IPS DF 6.9 (cell line): ENCODE measurements around the gene LANCL2.

Experiments used
- DNase-seq: peaks from one replicate; pipeline ENCODE4 v3.0.0-alpha.2; 2013; ENCODE audit warnings: low read depth, low spot score
- H3K27ac ChIP-seq: one replicate; pipeline ENCODE4 v1.5.1; 2013; ENCODE audit warnings: low read length, control low read depth
- H3K27me3 ChIP-seq: 2 replicates; pipeline ENCODE4 v1.6.1; 2013; ENCODE audit warnings: mild to moderate bottlenecking, low read length; ENCODE audit not compliant: control insufficient read depth, insufficient read depth
- H3K36me3 ChIP-seq: 2 replicates; pipeline ENCODE4 v1.6.1; 2013; ENCODE audit warnings: low read length; ENCODE audit not compliant: control insufficient read depth, insufficient read depth
- H3K4me1 ChIP-seq: 2 replicates; pipeline ENCODE4 v1.6.1; 2013; ENCODE audit warnings: low read length; ENCODE audit not compliant: control insufficient read depth, insufficient read depth
- H3K4me3 ChIP-seq: 2 replicates; pipeline ENCODE4 v1.5.1; 2013; ENCODE audit warnings: mild to moderate bottlenecking, low read length
- H3K9me3 ChIP-seq: 2 replicates; pipeline ENCODE4 v1.6.1; 2013; ENCODE audit warnings: low read length, inconsistent platforms; ENCODE audit not compliant: control insufficient read depth, insufficient read depth
- WGBS: extraction: QIAGEN DNeasy Blood & Tissue Kit; methylation state at CpG from one replicate; pipeline ENCODE4 v1.1.7; 2013; ENCODE audit warnings: mixed read lengths, missing lambda C conversion rate; ENCODE audit not compliant: insufficient read length, insufficient coverage; 5-methylcytosine and 5-hydroxymethylcytosine counted together

Gene LANCL2

GRCh38 chr7:55437375-55437774 is 72.2 kb downstream of the LANCL2 start:
- H3K4me1 ChIP-seq: no peaks in the 10 kb centered on the region
- no peak overlapping the region for H3K27ac ChIP-seq
- DNase-seq: no peak
- no peaks in the 10 kb centered on the region for H3K27me3 ChIP-seq
- whole genome bisulfite sequencing: no CpG with 5 or more reads among the region's 1 CpG
- no peaks in the 10 kb centered on the region for H3K9me3 ChIP-seq
- no peaks in the 10 kb centered on the region for H3K36me3 ChIP-seq
- no peak overlapping the region for H3K4me3 ChIP-seq

- H3K4me1 ChIP-seq: no peaks in the 10 kb centered on the region
- no peak overlapping the region for H3K27ac ChIP-seq
- no peak overlapping the region for H3K4me3 ChIP-seq
- no CpG with 5 or more reads among the region's 13 CpGs for WGBS
- H3K9me3 ChIP-seq: no peaks in the 10 kb centered on the region
- H3K36me3 ChIP-seq: no peaks in the 10 kb centered on the region
- no peak for DNase-seq
- no peaks in the 10 kb centered on the region for H3K27me3 ChIP-seq
Observed at GRCh38 chr7:55438085-55438756, 73.1 kb downstream of the LANCL2 start.

- H3K27ac ChIP-seq: no peak overlapping the region
- DNase-seq: no peak
- no peak overlapping the region for H3K4me3 ChIP-seq
- H3K36me3 ChIP-seq: no peaks in the 10 kb centered on the region
- no peaks in the 10 kb centered on the region for H3K4me1 ChIP-seq
- no CpG with 5 or more reads among the region's 19 CpGs for WGBS
- H3K27me3 ChIP-seq: no peaks in the 10 kb centered on the region
- H3K9me3 ChIP-seq: no peaks in the 10 kb centered on the region
Observed at GRCh38 chr7:55438757-55439525, 73.8 kb downstream of the LANCL2 start.

- no CpG with 5 or more reads among the region's 10 CpGs for WGBS
- Histone ChIP-seq H3K27me3 (no peaks in the 10 kb centered on the region), H3K9me3 (no peaks in the 10 kb centered on the region), H3K36me3 (no peaks in the 10 kb centered on the region), H3K27ac (no peak overlapping the region), H3K4me3 (no peak overlapping the region), H3K4me1 (no peaks in the 10 kb centered on the region)
- DNase-seq: no peak
Observed at GRCh38 chr7:55439627-55440026, 74.5 kb downstream of the LANCL2 start.

DNA sequence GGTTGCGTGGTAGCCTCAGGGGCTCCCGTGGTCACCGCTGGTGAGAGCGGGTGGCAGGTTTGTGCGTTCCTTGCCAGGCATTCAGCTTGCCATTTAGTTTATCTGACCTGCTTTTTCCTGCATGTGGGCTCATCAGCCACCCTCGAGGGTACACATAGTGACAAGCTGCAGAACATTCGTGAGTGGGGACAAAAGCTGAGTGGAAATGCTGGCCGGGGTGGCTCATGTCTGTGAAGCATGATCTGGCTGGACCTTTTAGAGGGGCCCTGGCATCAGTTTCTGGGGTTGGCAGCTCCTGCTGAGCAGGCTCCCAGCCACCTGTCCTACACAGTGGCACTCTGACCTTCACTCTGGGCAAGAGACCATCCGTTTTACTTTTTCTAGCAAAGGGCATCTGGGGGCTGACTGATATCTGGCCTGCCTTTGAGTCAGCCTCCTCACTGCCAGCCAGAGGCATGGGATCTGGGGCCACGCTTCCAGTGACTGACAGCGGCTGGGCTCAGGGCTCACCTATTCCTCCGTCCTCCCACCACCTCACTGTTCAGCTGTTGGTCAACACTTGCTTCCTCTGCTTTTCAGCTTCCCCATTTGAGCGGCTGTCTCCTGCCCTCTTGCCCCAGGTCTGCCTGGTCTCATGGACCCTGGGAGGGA is 75.0 kb downstream of the LANCL2 start:
- no peaks in the 10 kb centered on the region for H3K36me3 ChIP-seq
- H3K27ac ChIP-seq: no peak overlapping the region

GRCh38 chr7:55441002-55441401 is 75.9 kb downstream of the LANCL2 start:
- H3K4me1 ChIP-seq: no peaks in the 10 kb centered on the region
- no peak for DNase-seq
- H3K9me3 ChIP-seq: no peaks in the 10 kb centered on the region
- no peaks in the 10 kb centered on the region for H3K27me3 ChIP-seq
- WGBS: no CpG with 5 or more reads among the region's 5 CpGs
- H3K27ac ChIP-seq: no peak overlapping the region
- no peaks in the 10 kb centered on the region for H3K36me3 ChIP-seq
- H3K4me3 ChIP-seq: no peak overlapping the region

More for the DNA sequence above, 75.0 kb downstream of the LANCL2 start:
- H3K4me3 ChIP-seq: no peak overlapping the region
- no peak for DNase-seq
- no peaks in the 10 kb centered on the region for H3K4me1 ChIP-seq
- H3K9me3 ChIP-seq: no peaks in the 10 kb centered on the region
- H3K27me3 ChIP-seq: no peaks in the 10 kb centered on the region
- WGBS: no CpG with 5 or more reads among the region's 13 CpGs

- Histone ChIP-seq H3K36me3 (no peaks in the 10 kb centered on the region), H3K4me1 (no peaks in the 10 kb centered on the region), H3K27me3 (no peaks in the 10 kb centered on the region; the same call in 1 of the 2 replicates), H3K27ac (no peak overlapping the region), H3K4me3 (no peak overlapping the region), H3K9me3 (no peaks in the 10 kb centered on the region)
- no CpG with 5 or more reads among the region's 7 CpGs for WGBS
- no peak for DNase-seq
Observed at GRCh38 chr7:55441774-55442522, 76.8 kb downstream of the LANCL2 start.

- WGBS: no CpG with 5 or more reads among the region's 1 CpG
- Histone ChIP-seq H3K27me3 (no peaks in the 10 kb centered on the region; the same call in 1 of the 2 replicates), H3K9me3 (no peaks in the 10 kb centered on the region), H3K4me1 (no peaks in the 10 kb centered on the region; the same call in 1 of the 2 replicates), H3K4me3 (no peak overlapping the region), H3K27ac (no peak overlapping the region), H3K36me3 (no peaks in the 10 kb centered on the region)
- no peak for DNase-seq
Observed at GRCh38 chr7:55444786-55445185, 79.6 kb downstream of the LANCL2 start.

DNA sequence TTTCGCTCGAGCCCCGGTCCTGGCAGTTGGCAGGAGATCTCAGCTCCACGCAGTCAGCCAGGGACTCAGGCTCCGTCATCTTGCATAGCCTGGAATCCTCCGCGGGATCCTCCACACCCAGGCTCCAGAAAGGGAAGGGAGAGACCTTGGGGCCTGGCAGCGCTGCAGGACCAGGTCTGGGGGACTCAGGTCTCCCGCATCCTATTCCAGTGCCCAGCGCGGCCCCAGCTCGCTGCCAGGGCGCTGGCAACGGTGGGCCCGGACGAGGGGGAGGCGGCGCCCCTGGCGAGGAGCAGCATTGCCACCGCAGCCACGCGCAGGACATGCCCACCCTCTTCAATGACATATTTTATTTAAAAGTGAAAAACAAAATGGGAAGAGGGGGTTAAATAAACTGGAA is 83.4 kb downstream of the LANCL2 start:
- no CpG with 5 or more reads among the region's 22 CpGs for WGBS
- no peaks in the 10 kb centered on the region for H3K36me3 ChIP-seq
- DNase-seq: no peak
- no peaks in the 10 kb centered on the region for H3K9me3 ChIP-seq
- no peak overlapping the region for H3K4me3 ChIP-seq
- H3K27ac ChIP-seq: no peak overlapping the region
- no peaks in the 10 kb centered on the region; the same call in 1 of the 2 replicates for H3K4me1 ChIP-seq
- H3K27me3 ChIP-seq: no peaks in the 10 kb centered on the region; the same call in 1 of the 2 replicates
